HL-60/S4 treated with retinoic acid at 250 ng/mL for 4 days and 3 days (cell line): ENCODE measurements around the gene PAFAH1B2.
"Not testable (repeated sequence)": the region's sequence is repeated elsewhere in the genome, so short reads cannot be mapped to it uniquely, and the experiment has no call there.

Source experiments
- in situ Hi-C: fragments of 300-500 bp; cut with MboI; formaldehyde crosslinking; loops from 2 replicates; pipeline ENCODE4 v1.7.0; 2022; ENCODE audit warnings: low sequenced_read_pairs

Gene PAFAH1B2

GRCh38 chr11:117126223-117126965 lies 17.7 kb upstream of the PAFAH1B2 start:
- in situ Hi-C loops, result no loop called here

- in situ Hi-C loops, result no loop called here
These were observed 16.8 kb upstream of the PAFAH1B2 start for GRCh38 chr11:117127171-117127901.

DNA sequence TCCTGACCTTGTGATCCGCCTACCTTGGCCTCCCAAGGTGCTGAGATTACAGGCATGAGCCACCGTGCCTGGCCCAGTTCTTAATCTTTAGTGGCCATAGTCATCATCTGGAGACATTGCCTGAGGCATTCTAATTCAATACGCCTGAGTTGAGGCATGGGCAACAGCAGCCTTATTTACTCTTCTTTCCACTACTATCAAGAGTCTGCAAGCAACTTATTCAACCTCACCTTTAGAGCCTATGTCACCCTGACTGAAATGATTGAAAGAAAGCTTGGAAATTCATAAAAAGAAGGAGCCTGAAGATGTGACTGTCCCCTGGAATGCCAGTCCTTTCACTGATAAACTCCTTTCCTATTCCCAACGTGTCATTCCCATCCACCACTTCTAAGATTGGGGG lies 15.8 kb upstream of the PAFAH1B2 start:
- in situ Hi-C loops, result no loop called here

- in situ Hi-C loops, result not testable (repeated sequence)
These were observed 13.7 kb upstream of the PAFAH1B2 start for GRCh38 chr11:117130396-117130795.

DNA sequence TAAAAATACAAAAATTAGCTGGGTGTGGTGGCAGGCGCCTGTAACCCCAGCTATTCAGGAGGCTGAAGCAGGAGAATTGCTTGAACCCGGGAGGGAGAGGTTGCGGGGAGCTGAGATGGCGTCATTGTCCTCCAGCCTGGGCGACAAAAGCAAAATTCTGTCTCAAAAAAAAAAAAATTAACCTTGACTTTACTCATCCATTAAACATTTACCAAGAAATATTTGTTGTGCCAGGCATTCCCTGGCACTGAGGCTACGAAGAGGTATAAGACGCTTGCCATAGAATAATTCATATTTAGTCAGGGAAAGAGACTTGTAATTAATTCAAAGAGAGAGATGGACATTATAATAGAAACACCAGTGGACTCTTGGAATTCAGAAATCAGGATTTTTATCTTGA lies 13.2 kb upstream of the PAFAH1B2 start:
- in situ Hi-C loops, result no loop called here

GRCh38 chr11:117134431-117134830 lies 9.7 kb upstream of the PAFAH1B2 start:
- in situ Hi-C loops, result no loop called here

DNA sequence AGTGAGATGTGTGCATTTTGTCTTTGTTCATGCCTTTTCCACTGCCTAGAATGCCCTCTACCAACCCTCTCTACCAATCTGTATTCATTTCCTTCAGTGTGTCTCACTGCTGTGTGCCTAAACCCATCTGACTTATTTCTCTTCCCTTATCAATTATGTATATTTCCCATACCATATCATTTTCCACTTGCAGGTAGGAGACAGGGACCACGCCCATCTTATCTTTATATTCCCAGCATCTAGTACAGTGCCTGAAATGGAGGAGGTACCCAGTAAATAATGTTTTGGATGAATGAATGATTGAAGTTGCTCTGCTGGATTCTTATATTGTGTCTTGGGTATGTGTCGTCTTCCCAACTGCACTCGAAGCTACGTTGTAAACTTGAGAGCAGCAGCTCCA lies 9.1 kb upstream of the PAFAH1B2 start:
- in situ Hi-C loops, result not testable (repeated sequence)

- in situ Hi-C loops, result not testable (repeated sequence)
These were observed 6.6 kb upstream of the PAFAH1B2 start for GRCh38 chr11:117137223-117138086.

GRCh38 chr11:117143390-117143789 lies 697 bp upstream of the PAFAH1B2 start:
- in situ Hi-C loops, result no loop called here

GRCh38 chr11:117144477-117145392 lies 648 bp downstream of the PAFAH1B2 start:
- in situ Hi-C loops, result no loop called here

- in situ Hi-C loops, result no loop called here
These were observed 1.3 kb downstream of the PAFAH1B2 start for GRCh38 chr11:117145393-117145761.

- in situ Hi-C loops, result no loop called here
These were observed 2.4 kb downstream of the PAFAH1B2 start for GRCh38 chr11:117146521-117146920.

- in situ Hi-C loops, result no loop called here
These were observed 8.0 kb downstream of the PAFAH1B2 start for GRCh38 chr11:117152066-117152465.

DNA sequence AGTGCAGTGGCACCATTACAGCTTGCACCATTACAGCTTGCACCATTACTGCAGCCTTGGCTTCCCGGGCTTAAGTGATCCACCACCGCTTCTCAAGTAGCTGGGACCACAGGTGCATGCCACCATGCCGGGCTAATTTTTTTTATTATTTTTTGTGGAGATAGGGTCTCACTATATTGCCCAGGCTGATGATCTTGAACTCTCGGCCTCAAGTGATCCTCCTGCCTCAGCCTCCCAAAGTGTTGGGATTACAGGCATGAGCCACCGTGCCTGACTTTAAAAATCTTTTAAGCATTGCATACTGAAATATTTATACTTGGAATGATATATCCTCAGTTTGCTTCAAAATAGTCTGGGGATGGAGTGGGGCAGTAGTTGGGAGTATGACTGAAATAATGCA lies 10.4 kb downstream of the PAFAH1B2 start:
- in situ Hi-C loops, result no loop called here

GRCh38 chr11:117157507-117157906 lies 13.4 kb downstream of the PAFAH1B2 start:
- in situ Hi-C loops, result no loop called here

DNA sequence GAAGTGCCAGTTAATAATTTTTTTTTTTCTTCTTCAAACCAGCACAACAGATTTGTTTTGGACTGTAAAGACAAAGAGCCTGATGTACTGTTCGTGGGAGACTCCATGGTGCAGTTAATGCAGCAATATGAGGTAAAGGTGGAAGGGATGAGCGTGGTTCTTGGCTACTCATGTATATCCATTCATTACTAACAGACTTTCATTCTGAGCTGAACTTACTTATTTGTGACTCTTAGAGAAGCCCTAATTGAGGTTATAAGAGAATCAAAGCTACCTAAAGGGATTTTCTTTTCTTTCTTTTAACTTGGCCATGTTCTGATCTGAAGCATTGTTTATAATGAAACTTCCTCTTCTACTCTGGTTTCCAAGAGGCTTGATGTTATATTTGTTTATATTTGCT lies 15.8 kb downstream of the PAFAH1B2 start:
- in situ Hi-C loops, result no loop called here

DNA sequence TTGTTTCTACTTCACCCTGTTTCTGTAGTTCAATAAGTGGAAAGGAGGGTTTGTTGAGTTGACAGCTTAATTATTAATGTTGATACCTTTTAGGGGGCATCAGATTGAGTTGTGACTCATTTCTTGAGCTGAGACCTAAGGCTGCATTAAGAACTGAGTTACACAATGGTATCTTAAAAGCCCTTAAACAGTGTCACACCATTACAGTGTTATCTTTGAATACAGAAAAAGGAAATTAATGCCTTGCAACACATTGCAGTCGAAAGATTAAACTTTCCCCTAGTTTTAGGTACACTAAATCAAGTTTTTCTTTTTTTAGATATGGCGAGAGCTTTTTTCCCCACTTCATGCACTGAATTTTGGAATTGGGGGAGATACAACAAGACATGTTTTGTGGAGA lies 16.7 kb downstream of the PAFAH1B2 start:
- in situ Hi-C loops, result no loop called here

DNA sequence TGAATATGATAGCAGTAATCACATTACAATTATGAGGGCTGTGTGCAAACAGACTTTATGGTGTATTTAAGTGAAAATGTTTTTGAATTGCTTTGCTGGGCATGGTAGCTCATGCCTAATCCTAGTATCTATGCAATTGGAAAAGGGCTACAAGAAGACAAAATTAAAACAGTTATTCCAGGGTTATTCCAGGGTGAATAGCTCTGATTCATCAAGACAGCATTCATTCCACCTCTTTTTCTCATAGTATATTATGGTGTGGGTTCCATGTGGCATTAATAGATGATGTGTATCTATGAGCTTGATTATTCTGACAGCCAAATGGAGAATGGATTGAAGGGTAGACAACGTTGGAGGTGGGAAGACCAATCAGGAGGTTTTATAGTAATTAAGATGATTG lies 22.4 kb downstream of the PAFAH1B2 start:
- in situ Hi-C loops, result no loop called here

DNA sequence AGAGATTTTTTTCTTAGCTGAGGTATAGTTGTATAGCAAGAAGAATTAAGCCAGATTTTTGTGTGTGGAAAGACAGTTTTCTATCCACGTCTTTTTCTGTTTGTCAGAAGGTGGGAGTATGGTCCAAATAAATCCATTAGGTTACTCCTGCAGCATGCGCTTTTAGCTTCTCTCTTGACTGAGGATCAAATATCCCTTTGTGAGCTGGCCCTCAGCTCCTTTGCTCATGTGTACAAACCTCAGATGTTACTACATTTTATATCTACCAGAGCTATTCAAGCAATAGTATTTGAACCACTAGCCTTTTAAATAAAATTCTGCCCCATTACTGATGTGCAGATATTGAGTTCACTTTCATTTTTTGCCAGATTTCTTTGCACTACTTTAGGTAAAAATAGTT lies 25.6 kb downstream of the PAFAH1B2 start:
- in situ Hi-C loops, result no loop called here

DNA sequence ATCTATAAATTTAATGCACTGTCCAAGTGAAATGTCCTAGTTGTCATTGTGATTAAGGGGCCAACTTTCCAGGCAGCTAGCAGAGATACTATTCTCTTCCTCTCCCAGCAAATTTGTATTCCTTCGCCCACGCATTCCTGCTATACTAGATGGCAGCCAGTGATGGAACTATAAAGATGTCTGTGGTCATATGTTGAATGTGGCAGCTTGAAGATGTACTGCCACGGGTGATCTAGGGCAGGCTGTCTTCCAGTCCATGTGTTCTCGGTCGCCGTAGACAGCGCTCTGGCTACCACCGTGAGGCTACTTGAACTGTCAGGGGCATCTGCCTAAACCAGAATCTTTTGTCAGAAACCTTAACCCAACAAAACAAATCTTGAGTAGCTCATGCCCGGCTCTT lies 26.1 kb downstream of the PAFAH1B2 start:
- in situ Hi-C loops, result no loop called here

GRCh38 chr11:117171007-117171403 lies 26.9 kb downstream of the PAFAH1B2 start:
- in situ Hi-C loops, result no loop called here
